Endothelial cell of umbilical vein (primary cell): ENCODE data around the gene TRAF1. TPM values are rescaled to one million over a fixed set of nuclear protein-coding genes. Genes with fewer than 3 reads are reported as not detected.

Experiments
- BruUV-seq: library from RNA; stranded (reverse); fragments of 400-500 nt; replicated peaks from 2 replicates; lab custom pipeline; 2021; lab: Mats Ljungman, UMichigan
- CTCF ChIA-PET: fragments of 300-600, 350-600 bp; sonication (Branson Sonifier 250); formaldehyde crosslinking; loops from one replicate; lab custom pipeline; 2021; ENCODE audit warnings: antibody characterized with exemption, inconsistent platforms; lab: Charles Lee
- POLR2A ChIA-PET: fragments of 300-600, 350-600 bp; sonication (Branson Sonifier 250); formaldehyde crosslinking; loops from one replicate; lab custom pipeline; 2021; ENCODE audit warnings: antibody characterized with exemption, inconsistent platforms; lab: Charles Lee
- DNase-seq: peaks from one replicate; pipeline ENCODE4 v3.0.0-alpha.2; 2011; ENCODE audit warnings: low read depth, low spot score
- FAIRE-seq: peaks from 2 replicates; lab custom pipeline; 2011; peaks lifted over from hg19 to GRCh38; lab: Jason Lieb, UNC
- H2AFZ ChIP-seq: 2 replicates; pipeline ENCODE4 v1.6.0; 2012; ENCODE audit warnings: low read depth, low read length, control low read depth, inconsistent platforms
- H3K27ac ChIP-seq: 2 replicates; pipeline ENCODE4 v1.5.1; 2011; ENCODE audit warnings: low read depth, mild to moderate bottlenecking, control low read depth, low read length, moderate library complexity; ENCODE audit not compliant: insufficient read depth
- H3K27me3 ChIP-seq, 2 experiments: 2 replicates each; pipeline versions ENCODE4 v1.6.0 to v1.6.1; 2011; ENCODE audit warnings: low read length in 2 of 2, mixed read lengths in 1 of 2; ENCODE audit not compliant: control insufficient read depth in 2 of 2, insufficient read depth in 2 of 2
- H3K36me3 ChIP-seq, 2 experiments: 2 replicates in 1 of 2; 3 replicates in 1 of 2; pipeline ENCODE4 v1.5.1; 2011; ENCODE audit warnings: low read length in 2 of 2, mild to moderate bottlenecking in 1 of 2, moderate library complexity in 1 of 2; ENCODE audit not compliant: control insufficient read depth in 2 of 2, insufficient read depth in 2 of 2; ENCODE audit errors: extremely low read depth in 1 of 2
- H3K4me1 ChIP-seq: 3 replicates; pipeline ENCODE4 v1.5.1; 2011; ENCODE audit warnings: mild to moderate bottlenecking, low read length; ENCODE audit not compliant: control insufficient read depth, insufficient read depth; ENCODE audit errors: extremely low read depth
- H3K4me2 ChIP-seq: 2 replicates; pipeline ENCODE4 v1.6.1; 2011; ENCODE audit warnings: low read length, control low read depth, mixed read lengths; ENCODE audit not compliant: insufficient read depth
- H3K4me3 ChIP-seq, 3 experiments: fragments of 200-600 bp in 1 of 3; sonication (generic), shearing (Covaris generic) in 1 of 3; replicated peaks in 1 of 3; 2 replicates each; pipeline ENCODE4 v1.5.1; 2011 to 2016; ENCODE audit warnings: control low read depth in 3 of 3, low read length in 3 of 3, mild to moderate bottlenecking in 2 of 3, inconsistent platforms in 1 of 3, low read depth in 1 of 3, moderate library complexity in 1 of 3; ENCODE audit not compliant: insufficient read depth in 1 of 3
- H3K79me2 ChIP-seq: 2 replicates; pipeline ENCODE4 v1.6.0; 2012; ENCODE audit warnings: low read length, inconsistent platforms; ENCODE audit not compliant: control insufficient read depth, insufficient read depth
- H3K9ac ChIP-seq: replicated peaks from 2 replicates; pipeline ENCODE3; 2011; ENCODE audit warnings: low read length, control low read depth; ENCODE audit not compliant: insufficient read depth; ENCODE audit errors: extremely low read depth
- H3K9me1 ChIP-seq: replicated peaks from 3 replicates; pipeline ENCODE4 v1.6.0; 2011; ENCODE audit warnings: mild to moderate bottlenecking, low read length; ENCODE audit not compliant: control insufficient read depth, insufficient read depth; ENCODE audit errors: extremely low read depth
- H3K9me3 ChIP-seq: replicated peaks from 2 replicates; pipeline ENCODE4 v1.5.1; 2012; ENCODE audit warnings: low read length, inconsistent platforms; ENCODE audit not compliant: control insufficient read depth, insufficient read depth
- H4K20me1 ChIP-seq: replicated peaks from 2 replicates; pipeline ENCODE3; 2011; ENCODE audit warnings: mild to moderate bottlenecking, low read length; ENCODE audit not compliant: control insufficient read depth, insufficient read depth; ENCODE audit errors: extremely low read depth
- EZH2 ChIP-seq: IDR thresholded peaks from 2 replicates; pipeline ENCODE4 v1.6.1; 2012; ENCODE audit warnings: borderline replicate concordance, low read depth, mild to moderate bottlenecking, moderate library complexity, low read length, inconsistent platforms; ENCODE audit not compliant: severe bottlenecking
- FOS ChIP-seq: IDR thresholded peaks from 2 replicates; pipeline ENCODE4 v1.6.1; 2011; ENCODE audit warnings: mild to moderate bottlenecking, low read length, moderate library complexity, borderline replicate concordance; ENCODE audit not compliant: insufficient read depth
- GATA2 ChIP-seq: IDR thresholded peaks from 2 replicates; pipeline ENCODE4 v1.7.0; 2011; ENCODE audit warnings: low read depth, mild to moderate bottlenecking, moderate library complexity, mixed read lengths, low read length; ENCODE audit not compliant: insufficient read length, insufficient read depth
- JUN ChIP-seq: IDR thresholded peaks from 2 replicates; pipeline ENCODE4 v1.6.1; 2011; ENCODE audit warnings: borderline replicate concordance, low read depth; ENCODE audit not compliant: insufficient read length, insufficient read depth
- MYC ChIP-seq: IDR thresholded peaks from one replicate; pipeline ENCODE4 v1.6.1; 2011; ENCODE audit warnings: mild to moderate bottlenecking, low read depth, low read length
- POLR2A ChIP-seq: IDR thresholded peaks from 2 replicates; pipeline ENCODE4 v1.6.1; 2012; ENCODE audit warnings: low read depth, mild to moderate bottlenecking, control low read depth, low read length
- POLR2AphosphoS5 ChIP-seq: IDR thresholded peaks from 2 replicates; pipeline ENCODE4 v1.6.1; 2012; ENCODE audit warnings: low read depth, mild to moderate bottlenecking, control low read depth, low read length, moderate library complexity; ENCODE audit not compliant: insufficient read depth
- dilution Hi-C: fragments of 300-500 bp; cut with MboI; formaldehyde crosslinking; loops from one replicate; pipeline ENCODE4 v1.15.0; 2019; ENCODE audit warnings: low sequenced_read_pairs; ENCODE audit not compliant: extremely low pct_ligation_motif_present
- intact Hi-C: fragments of 100-400 bp; cut with micrococcal nuclease; formaldehyde crosslinking; loops from one replicate; pipeline ENCODE4 v1.10.0; 2022
- polyA plus RNA-seq, 4 experiments: library from polyadenylated mRNA; depleted of rRNA in 3 of 4; stranded (reverse) in 3 of 4; unstranded in 1 of 4; fragments of >200 nt; gene quantifications; 2 replicates each; pipeline versions ENCODE4 v1.2.1 to v1.2.3, GENCODE V29; 2011 to 2012; ENCODE audit warnings: missing spikeins in 1 of 4
- total RNA-seq: library from RNA; stranded (reverse); gene quantifications from 2 replicates; pipeline ENCODE4 v1.2.3, GENCODE V29; 2021
- TF ChIP-seq, protein P1 (sequence below): IDR thresholded peaks from 2 replicates; pipeline ENCODE4 v1.6.1; 2011; ENCODE audit not compliant: insufficient read depth, insufficient read length
- TF ChIP-seq, protein P2 (sequence below), 2 donors: IDR thresholded peaks; 1 replicate in 1 of 2; 2 replicates in 1 of 2; pipeline ENCODE4 v1.5.1; 2011; ENCODE audit warnings: low read length in 2 of 2, mild to moderate bottlenecking in 2 of 2, moderate library complexity in 2 of 2, control low read depth in 1 of 2, inconsistent platforms in 1 of 2, low read depth in 1 of 2; ENCODE audit not compliant: insufficient read depth in 1 of 2; ENCODE audit errors: extremely low read depth in 1 of 2

The TRAF1 gene
- total and polyA plus RNA-seq, 2 donors (not counting 3 experiments of a cell fraction or from before 2014, with no cell fraction given) = 2.0 to 2.6 TPM

- Histone ChIP-seq H3K4me1 (peaks cover 6% of the 10 kb centered on the region), H3K36me3 (no peaks in the 10 kb centered on the region), H4K20me1 (no peaks in the 10 kb centered on the region), H3K4me3 (no peak overlapping the region), H3K79me2 (no peaks in the 10 kb centered on the region), H3K9ac (no peak overlapping the region), H2AFZ (no peak overlapping the region), H3K27me3 (no peaks in the 10 kb centered on the region), H3K27ac (no peak overlapping the region), H3K9me1 (no peaks in the 10 kb centered on the region), H3K4me2 (no peak overlapping the region), H3K9me3 (no peaks in the 10 kb centered on the region)
- TF ChIP-seq GATA2 (no peak), POLR2AphosphoS5 (no peak), JUN (no peak), MYC (no peak), FOS (no peak), POLR2A (no peak), EZH2 (no peak)
- TF ChIP-seq, protein P1, sequence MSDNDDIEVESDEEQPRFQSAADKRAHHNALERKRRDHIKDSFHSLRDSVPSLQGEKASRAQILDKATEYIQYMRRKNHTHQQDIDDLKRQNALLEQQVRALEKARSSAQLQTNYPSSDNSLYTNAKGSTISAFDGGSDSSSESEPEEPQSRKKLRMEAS = no peak
- TF ChIP-seq, protein P2, sequence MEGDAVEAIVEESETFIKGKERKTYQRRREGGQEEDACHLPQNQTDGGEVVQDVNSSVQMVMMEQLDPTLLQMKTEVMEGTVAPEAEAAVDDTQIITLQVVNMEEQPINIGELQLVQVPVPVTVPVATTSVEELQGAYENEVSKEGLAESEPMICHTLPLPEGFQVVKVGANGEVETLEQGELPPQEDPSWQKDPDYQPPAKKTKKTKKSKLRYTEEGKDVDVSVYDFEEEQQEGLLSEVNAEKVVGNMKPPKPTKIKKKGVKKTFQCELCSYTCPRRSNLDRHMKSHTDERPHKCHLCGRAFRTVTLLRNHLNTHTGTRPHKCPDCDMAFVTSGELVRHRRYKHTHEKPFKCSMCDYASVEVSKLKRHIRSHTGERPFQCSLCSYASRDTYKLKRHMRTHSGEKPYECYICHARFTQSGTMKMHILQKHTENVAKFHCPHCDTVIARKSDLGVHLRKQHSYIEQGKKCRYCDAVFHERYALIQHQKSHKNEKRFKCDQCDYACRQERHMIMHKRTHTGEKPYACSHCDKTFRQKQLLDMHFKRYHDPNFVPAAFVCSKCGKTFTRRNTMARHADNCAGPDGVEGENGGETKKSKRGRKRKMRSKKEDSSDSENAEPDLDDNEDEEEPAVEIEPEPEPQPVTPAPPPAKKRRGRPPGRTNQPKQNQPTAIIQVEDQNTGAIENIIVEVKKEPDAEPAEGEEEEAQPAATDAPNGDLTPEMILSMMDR (IDR thresholded peaks at IDR 0.05; ENCODE audit: extremely low read depth in 1 of 2, insufficient read depth in 1 of 2, low read depth in 1 of 2, low read length in 2 of 2) = no peak
- dilution Hi-C loops (no loop called here), intact Hi-C loops (no loop called here)
- BruUV-seq = no TSS peak
- DNase-seq (no peak), FAIRE-seq (no peak)
- ChIA-PET POLR2A (no interaction called here), CTCF (interaction anchor here (0.8 to 0.9 kb wide), 2 partner anchors 44 to 313 kb away, joined by 3 read pairs; no protein-coding TSS in a partner anchor)
Observed at GRCh38 chr9:120910643-120911042, 16.0 kb downstream of the TRAF1 start.
